Tibial nerve (tissue), 4 donors: Measurements from ENCODE around the gene PTPRA. TPM values are rescaled to one million over a fixed set of nuclear protein-coding genes. Genes with fewer than 3 reads are reported as not detected.
"Not testable (repeated sequence)": the region's sequence is repeated elsewhere in the genome, so short reads cannot be mapped to it uniquely, and the experiment has no call there.

Experiments used
- DNase-seq, 2 donors: peaks; one replicate each; pipeline ENCODE4 v3.0.0-alpha.2; 2019; ENCODE audit warnings: low spot score in 2 of 2
- H3K27ac ChIP-seq, 4 donors: fragments of 200-600 bp; sonication (generic) in 3 of 4; one replicate each; pipeline ENCODE4 v1.5.1; 2017 to 2019; ENCODE audit warnings: mild to moderate bottlenecking in 1 of 4
- H3K27me3 ChIP-seq, 2 donors: fragments of 200-600 bp; sonication (generic) in 1 of 2; one replicate each; pipeline versions ENCODE4 v1.5.1 to v1.6.0; 2017 to 2019
- H3K36me3 ChIP-seq, 3 donors: fragments of 200-600 bp; sonication (generic); one replicate each; pipeline ENCODE4 v1.5.1; 2018 to 2019
- H3K4me1 ChIP-seq, 4 donors: fragments of 200-600 bp; sonication (generic) in 3 of 4; one replicate each; pipeline ENCODE4 v1.5.1; 2017 to 2019
- H3K4me3 ChIP-seq, 4 donors: fragments of 200-600 bp; sonication (generic) in 3 of 4; one replicate each; pipeline ENCODE4 v1.5.1; 2017 to 2019; ENCODE audit warnings: mild to moderate bottlenecking in 1 of 4, moderate library complexity in 1 of 4
- H3K9me3 ChIP-seq, 4 donors: fragments of 200-600 bp; sonication (generic) in 3 of 4; one replicate each; pipeline ENCODE4 v1.5.1; 2017 to 2019
- EP300 ChIP-seq, 2 donors: sonication (generic); formaldehyde crosslinking; IDR thresholded peaks; one replicate each; pipeline ENCODE4 v1.6.1; 2017; ENCODE audit warnings: antibody characterized with exemption in 2 of 2, mild to moderate bottlenecking in 1 of 2
- POLR2A ChIP-seq, 2 donors: fragments of 450-650 bp; IDR thresholded peaks; one replicate each; pipeline ENCODE4 v1.6.1; 2017; ENCODE audit warnings: antibody characterized with exemption in 2 of 2, mild to moderate bottlenecking in 2 of 2, moderate library complexity in 2 of 2
- WGBS, 2 donors: methylation state at CpG; one replicate each; pipeline ENCODE4 v1.1.5; 2018; 5-methylcytosine and 5-hydroxymethylcytosine counted together
- total RNA-seq, 4 donors: library from RNA; depleted of rRNA; stranded (reverse); fragments of >200 nt; gene quantifications; one replicate each; pipeline ENCODE4 v1.1.0, GENCODE V29; 2016
- TF ChIP-seq, protein P1 (sequence below), 5 experiments: fragments of 200-600 bp in 3 of 5; fragments of 450-650 bp in 2 of 5; sonication (generic) in 3 of 5; IDR thresholded peaks; one replicate each; pipeline ENCODE4 v1.5.1; 2016 to 2019; ENCODE audit warnings: antibody characterized with exemption in 5 of 5, mild to moderate bottlenecking in 3 of 5, moderate library complexity in 2 of 5

Gene PTPRA
- total RNA-seq, 4 donors from 2014 or later, result 46.3 to 119 (median 67.4) TPM

DNA sequence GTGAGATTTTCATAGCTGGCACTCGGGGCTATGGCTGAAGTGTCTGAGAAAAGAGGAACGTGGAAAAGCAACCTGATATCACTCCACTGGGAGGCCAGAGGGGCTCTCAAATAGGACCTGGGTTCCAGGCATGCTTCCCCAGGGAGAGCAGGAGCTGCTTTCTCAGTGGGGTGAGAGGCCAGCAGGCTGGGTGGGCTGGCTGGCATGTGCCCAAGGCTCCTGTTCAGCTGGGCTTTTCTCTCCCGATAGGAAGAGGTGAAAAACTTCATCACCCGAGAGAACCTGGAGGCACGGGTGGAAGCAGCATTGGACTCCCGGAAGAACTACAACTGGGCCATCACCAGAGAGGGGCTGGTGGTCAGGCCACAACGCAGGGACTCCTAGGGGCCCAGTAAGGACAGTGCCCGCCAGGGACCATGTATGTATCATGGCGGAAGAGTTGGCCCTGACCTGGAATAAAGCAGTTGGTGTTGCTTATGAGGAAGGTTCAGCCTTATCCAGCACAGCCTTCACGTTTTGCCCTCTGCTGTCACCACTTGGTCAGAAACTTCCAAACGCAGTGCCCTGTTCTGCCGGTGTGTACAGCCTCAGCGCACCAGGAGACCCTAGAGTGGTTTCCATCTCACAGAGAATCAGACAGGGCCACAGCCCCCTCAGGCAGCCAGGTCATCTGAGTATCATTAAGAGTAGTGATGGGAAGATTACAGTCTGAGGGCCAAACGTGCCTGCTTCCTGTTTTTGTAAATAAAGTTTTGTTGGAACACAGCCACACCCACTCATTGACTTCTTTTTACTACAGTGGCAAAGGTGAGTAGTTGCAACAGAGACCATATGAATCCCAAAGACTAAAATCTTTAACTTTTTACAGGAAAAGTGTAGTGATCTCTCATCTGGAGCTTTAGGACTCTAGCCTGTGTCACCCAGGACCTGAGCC, 174.5 kb downstream of the PTPRA start:
- DNase-seq, result no peak
- Histone ChIP-seq H3K27ac (no peak overlapping the region), H3K36me3 (peaks cover 0 to 35% (median 4%) of the 10 kb centered on the region in 3 donors), H3K4me1 (peaks cover 0 to 37% (median 18%) of the 10 kb centered on the region in 4 donors), H3K4me3 (no peak overlapping the region), H3K27me3 (no peaks in the 10 kb centered on the region), H3K9me3 (no peaks in the 10 kb centered on the region)
- WGBS, 2 donors, result 77 to 83% methylated on average over 10 to 14 of the region's 14 CpGs
- TF ChIP-seq POLR2A (IDR thresholded peaks at IDR 0.05) (no peak), EP300 (IDR thresholded peaks at IDR 0.05) (no peak)

DNA sequence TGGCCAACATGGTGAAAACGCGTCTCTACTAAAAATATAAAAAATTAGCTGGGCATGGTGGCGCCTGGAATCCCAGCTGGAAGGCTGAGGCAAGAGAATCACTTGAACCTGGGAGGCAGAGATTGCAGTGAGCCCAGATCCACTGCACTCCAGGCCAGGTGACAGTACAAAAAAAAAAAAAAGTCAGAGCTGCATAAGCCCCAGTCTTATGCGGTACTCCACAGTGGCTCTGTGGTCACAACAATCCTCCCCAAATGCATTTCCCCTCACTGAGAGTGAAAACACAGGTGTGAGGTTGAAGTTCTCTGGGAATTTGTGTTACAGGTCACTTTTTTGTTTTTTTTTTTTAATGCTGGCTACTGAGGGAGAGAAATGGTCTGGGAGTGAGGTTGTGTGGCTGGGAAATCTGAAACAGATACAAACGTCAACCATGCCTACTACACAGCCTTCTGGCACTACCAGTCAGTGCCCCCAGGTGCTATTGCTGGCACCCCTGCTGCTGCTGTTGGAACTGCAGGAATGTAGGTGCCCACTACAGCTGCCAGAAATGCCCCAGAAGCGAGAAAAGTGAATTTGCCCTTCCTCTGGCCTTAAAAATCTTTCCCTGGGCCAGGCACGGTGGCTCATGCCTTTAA, 178.2 kb downstream of the PTPRA start:
- Histone ChIP-seq H3K27me3 (no peaks in the 10 kb centered on the region), H3K27ac (no peak overlapping the region), H3K4me3 (no peak overlapping the region), H3K4me1 (peaks cover 0 to 20% (median 10%) of the 10 kb centered on the region in 4 donors), H3K36me3 (peaks cover 0 to 35% (median 4%) of the 10 kb centered on the region in 3 donors), H3K9me3 (no peaks in the 10 kb centered on the region)
- TF ChIP-seq, protein P1, sequence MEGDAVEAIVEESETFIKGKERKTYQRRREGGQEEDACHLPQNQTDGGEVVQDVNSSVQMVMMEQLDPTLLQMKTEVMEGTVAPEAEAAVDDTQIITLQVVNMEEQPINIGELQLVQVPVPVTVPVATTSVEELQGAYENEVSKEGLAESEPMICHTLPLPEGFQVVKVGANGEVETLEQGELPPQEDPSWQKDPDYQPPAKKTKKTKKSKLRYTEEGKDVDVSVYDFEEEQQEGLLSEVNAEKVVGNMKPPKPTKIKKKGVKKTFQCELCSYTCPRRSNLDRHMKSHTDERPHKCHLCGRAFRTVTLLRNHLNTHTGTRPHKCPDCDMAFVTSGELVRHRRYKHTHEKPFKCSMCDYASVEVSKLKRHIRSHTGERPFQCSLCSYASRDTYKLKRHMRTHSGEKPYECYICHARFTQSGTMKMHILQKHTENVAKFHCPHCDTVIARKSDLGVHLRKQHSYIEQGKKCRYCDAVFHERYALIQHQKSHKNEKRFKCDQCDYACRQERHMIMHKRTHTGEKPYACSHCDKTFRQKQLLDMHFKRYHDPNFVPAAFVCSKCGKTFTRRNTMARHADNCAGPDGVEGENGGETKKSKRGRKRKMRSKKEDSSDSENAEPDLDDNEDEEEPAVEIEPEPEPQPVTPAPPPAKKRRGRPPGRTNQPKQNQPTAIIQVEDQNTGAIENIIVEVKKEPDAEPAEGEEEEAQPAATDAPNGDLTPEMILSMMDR (IDR thresholded peaks at IDR 0.05), result no peak
- TF ChIP-seq EP300 (IDR thresholded peaks at IDR 0.05) (no peak), POLR2A (IDR thresholded peaks at IDR 0.05) (no peak)
- no peak for DNase-seq
- 66 to 68% methylated on average over 7 of the region's 7 CpGs for WGBS, 2 donors

DNA sequence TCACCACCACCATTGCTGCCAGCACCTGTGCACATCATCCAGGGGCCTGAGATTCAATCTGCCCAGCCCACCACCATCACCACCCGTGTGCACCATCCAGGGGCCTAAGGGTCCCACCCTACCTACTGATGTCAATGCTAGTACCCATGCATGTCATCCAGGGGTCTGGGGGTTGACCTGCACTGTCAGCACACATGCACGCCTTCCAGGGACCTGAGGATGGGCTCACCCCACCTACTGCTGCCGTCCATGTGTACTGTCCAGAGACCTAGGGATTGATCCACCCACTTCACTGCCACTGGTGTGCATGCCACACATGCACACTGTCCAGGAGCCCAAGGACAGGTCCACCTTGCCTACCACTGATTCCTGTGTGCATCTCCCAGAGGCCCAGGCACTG, 186.2 kb downstream of the PTPRA start:
- no peak for DNase-seq
- WGBS, 2 donors, result 87 to 89% methylated on average over 3 of the region's 3 CpGs
- Histone ChIP-seq H3K27me3 (no peaks in the 10 kb centered on the region), H3K9me3 (peaks cover 0 to 5% (median 0%) of the 10 kb centered on the region in 4 donors), H3K27ac (no peak overlapping the region), H3K4me1 (no peaks in the 10 kb centered on the region), H3K4me3 (no peak overlapping the region), H3K36me3 (no peaks in the 10 kb centered on the region)
- TF ChIP-seq EP300 (IDR thresholded peaks at IDR 0.05), result no peak
- TF ChIP-seq, protein P1 (IDR thresholded peaks at IDR 0.05), result no peak
- no peak for TF ChIP-seq POLR2A (IDR thresholded peaks at IDR 0.05)

DNA sequence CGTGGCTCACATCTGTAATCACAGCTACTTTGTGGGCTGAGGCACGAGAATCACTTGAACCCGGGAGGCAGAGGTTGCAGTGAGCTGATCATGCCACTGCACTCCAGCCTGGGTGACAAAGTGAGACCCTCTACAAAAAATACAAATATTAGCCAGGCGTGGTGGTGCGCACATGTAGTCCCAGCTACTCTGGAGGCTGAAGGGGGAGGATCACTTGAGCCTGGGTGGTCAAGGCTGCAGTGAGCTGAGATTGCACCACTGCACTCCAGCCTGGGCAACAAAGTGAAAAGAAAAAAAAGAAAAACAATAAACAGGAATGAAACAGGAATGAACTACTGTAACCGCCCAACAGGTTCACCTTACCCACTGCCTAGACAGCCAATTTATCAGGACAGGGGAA, 190.8 kb downstream of the PTPRA start:
- H3K27me3 ChIP-seq, H3K36me3 ChIP-seq, DNase-seq, H3K4me3 ChIP-seq, H3K9me3 ChIP-seq, H3K27ac ChIP-seq, H3K4me1 ChIP-seq: not testable (repeated sequence)
- 87 to 89% methylated on average over 6 of the region's 6 CpGs for WGBS, 2 donors

DNA sequence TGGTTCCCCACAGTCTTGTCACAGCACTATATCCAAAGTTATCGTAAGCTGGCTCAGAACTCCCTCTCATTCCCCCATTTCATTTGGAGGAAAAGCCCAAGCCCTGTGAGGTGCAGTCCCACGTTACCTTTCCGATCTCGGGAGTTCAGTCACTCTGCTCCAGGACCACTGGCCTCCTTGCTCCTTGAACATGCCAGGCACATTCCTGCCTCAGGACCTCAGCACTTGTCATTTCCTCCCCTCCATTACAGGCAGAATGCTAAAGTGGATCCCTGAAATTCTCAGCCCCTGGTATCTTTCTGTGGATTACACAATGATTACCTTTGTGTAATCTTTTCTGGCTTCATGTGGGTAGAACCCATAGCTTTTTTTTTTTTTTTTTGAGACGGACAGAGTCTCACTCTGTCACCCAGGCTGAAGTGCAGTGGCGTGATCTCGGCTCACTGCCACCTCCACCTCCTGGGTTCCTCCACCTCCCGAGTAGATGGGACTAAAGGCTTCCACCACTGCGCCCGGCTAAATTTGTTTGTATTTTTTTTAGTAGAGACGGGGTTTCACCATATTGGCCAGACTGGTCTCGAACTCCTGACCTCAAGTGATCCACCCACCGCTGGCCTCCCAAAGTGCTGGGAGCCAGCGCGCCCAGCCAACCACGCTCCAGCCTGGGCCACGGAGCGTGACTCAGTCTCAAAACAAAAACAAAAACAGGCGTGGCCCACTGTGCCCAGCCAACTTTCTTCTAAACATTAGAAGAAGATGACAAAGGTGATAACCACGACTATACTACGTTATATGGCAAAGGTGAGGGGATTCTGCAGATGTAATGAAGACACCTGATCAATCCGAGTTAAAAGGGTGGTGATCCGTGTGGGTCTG, 194.1 kb downstream of the PTPRA start:
- TF ChIP-seq, protein P1 (IDR thresholded peaks at IDR 0.05), result no peak
- TF ChIP-seq POLR2A (IDR thresholded peaks at IDR 0.05), result no peak
- no peak for TF ChIP-seq EP300 (IDR thresholded peaks at IDR 0.05)
- no peaks in the 10 kb centered on the region for H3K9me3 ChIP-seq
- peaks cover 0 to 35% of the 10 kb centered on the region in 2 donors for H3K27me3 ChIP-seq
- peaks cover 0 to 10% (median 2%) of the 10 kb centered on the region in 4 donors for H3K4me1 ChIP-seq
- no peak for DNase-seq
- no peak overlapping the region for H3K27ac ChIP-seq
- H3K4me3 ChIP-seq, result no peak overlapping the region
- no peaks in the 10 kb centered on the region for H3K36me3 ChIP-seq
- 77 to 84% methylated on average over 23 of the region's 23 CpGs for WGBS, 2 donors
